Raji (cell line): Measurements from ENCODE around the gene CKS1B.

Experiments
- POLR2A ChIP-seq: IDR thresholded peaks from 2 replicates; pipeline ENCODE4 v1.6.1; 2011; ENCODE audit warnings: low read depth, low read length, control low read depth; ENCODE audit not compliant: insufficient read depth

The CKS1B gene

DNA sequence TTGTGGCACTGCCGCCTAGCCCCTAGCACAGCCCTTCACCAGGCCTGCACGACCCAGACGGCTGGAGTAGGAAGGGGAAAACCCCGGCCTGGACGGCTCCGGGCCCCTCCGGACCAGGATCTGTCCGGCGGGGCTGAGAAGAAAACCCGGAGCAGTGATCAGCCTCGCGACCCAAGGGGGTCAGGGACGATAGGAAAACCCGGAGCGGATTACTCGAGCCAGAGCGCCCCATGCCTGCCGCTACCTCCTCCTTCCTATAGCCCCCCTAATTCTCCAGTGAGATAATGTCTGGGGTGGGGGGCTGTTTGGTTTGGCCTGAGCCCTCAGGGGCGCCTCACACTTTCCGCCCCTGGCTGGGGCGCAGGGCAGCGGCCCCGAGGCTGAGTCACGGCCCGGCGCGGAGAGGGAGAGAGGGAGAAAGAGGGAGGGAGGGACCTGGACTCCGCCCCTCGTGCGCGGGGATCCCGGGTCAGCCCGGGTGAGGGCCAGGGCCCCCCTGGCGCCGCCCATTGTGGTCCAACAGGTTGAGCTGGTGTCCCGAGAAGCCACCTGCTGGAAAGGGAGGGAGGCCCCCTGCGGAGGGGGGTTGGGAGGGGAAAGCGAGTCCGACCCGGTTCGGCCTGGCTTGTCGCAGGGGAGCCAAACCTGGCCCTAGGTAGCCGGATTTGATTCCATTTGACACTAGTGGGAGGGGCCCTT, 26.4 kb downstream of the CKS1B start:
- peak; percentile 56 for TF ChIP-seq POLR2A

GRCh38 chr1:155001425-155001674, 26.9 kb downstream of the CKS1B start:
- no peak for TF ChIP-seq POLR2A

- TF ChIP-seq POLR2A, result peak; percentile 12; the same call in 1 of the 2 replicates
Observed at GRCh38 chr1:155001675-155002463, 27.4 kb downstream of the CKS1B start.

DNA sequence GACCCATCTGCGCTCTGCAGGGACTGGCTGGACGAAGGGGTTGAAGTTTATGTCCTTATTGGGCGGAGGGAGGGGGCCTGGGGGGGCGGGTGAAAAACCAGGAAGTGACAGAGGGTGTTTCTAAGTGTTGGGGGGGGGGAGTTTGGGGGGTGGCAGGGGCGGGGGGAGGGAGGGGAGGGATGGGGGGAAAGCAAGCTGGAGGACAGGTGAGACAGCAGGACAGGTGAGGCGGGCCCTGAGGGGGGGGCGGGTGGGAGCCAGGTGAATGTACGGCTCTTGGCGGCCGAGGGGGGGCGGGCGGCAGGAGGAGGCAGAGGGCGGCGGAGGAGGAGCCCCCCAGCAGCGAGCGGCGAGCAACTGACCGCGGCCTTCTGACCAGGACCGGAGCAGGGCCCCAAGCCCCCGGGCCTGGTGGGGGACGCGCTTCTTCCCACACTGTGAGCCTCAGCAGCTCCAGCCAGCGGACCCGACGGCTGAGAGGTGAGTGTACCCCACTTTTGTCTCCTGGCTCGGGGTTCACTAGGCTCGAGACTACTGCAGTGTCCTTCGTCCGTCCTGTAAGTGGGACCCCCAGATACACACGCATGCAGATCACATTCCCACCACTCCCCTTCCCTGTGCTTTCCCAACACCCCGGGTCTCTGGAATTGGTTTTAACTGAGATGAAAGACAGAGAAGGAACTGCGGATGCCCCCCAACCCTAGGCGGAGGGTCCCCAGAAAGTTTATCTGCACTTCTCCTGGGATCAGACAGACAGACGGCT, 28.2 kb downstream of the CKS1B start, which contains the start of gene ZBTB7B:
Gene ZBTB7B, plus strand, starts transcription at position 339 of the 763 bp plus-strand sequence. CDS start 11,859 bp downstream, outside the sequence.
- no peak for TF ChIP-seq POLR2A

DNA sequence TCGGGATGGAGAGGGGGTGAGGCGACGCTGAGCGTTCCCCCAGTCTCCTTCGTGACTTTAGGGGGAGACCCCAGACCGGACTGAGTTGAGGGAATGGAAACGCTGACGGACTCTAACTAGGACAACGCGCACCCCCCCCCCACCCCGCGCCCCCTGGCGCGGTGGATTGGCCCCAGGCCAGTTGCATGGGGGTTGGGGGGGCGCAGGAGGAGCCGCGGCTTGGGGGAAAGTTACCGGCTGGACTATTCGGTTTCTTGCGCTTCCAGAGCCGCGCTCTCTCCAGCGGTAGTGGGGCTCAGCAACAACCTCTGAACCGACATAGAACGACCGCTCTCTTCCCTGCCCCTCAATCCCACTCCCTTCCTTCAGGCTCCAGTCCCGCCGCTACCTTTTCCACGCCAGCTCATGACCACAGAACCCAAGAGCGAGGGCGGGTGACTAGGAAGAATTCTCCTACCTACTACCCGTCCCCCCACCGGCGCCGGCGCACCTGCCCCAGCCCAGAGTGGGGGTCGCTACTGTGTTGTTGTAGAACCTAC, 28.8 kb downstream of the CKS1B start:
- TF ChIP-seq POLR2A, result 0 out of 2 replicates have a peak, but pooled peaks have one; percentile 18

- TF ChIP-seq POLR2A, result 0 out of 2 replicates have a peak, but pooled peaks have one; percentile 4
Observed at GRCh38 chr1:155003766-155004351, 29.4 kb downstream of the CKS1B start.

GRCh38 chr1:155004352-155005075, 30.0 kb downstream of the CKS1B start:
- no peak for TF ChIP-seq POLR2A

- TF ChIP-seq POLR2A, result no peak
Observed at GRCh38 chr1:155005076-155006011, 30.9 kb downstream of the CKS1B start.

DNA sequence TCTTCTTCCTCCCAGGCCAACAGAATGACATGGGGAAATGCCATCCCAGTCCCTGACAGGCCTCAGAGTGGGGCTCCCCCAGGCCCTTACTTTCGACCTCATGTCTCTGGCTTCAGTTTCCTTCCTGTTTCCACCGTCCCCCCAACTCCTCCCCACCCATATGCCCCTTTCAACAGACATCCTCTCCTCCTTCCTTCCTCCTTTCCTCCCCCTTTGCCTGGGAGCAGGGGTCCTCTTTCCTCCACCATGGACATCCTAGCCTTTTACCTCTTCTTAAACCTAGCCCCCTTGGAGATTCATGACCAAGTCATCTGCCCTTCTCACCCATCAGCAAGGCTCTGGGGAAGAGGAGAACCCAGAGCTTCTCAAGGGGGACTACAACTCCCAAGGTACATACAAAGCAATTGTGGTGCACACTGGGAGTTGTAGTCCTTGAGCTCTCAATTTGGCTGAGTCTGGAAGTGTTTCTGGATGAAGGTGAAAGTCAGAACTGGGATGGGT, 32.2 kb downstream of the CKS1B start:
- TF ChIP-seq POLR2A, result no peak

DNA sequence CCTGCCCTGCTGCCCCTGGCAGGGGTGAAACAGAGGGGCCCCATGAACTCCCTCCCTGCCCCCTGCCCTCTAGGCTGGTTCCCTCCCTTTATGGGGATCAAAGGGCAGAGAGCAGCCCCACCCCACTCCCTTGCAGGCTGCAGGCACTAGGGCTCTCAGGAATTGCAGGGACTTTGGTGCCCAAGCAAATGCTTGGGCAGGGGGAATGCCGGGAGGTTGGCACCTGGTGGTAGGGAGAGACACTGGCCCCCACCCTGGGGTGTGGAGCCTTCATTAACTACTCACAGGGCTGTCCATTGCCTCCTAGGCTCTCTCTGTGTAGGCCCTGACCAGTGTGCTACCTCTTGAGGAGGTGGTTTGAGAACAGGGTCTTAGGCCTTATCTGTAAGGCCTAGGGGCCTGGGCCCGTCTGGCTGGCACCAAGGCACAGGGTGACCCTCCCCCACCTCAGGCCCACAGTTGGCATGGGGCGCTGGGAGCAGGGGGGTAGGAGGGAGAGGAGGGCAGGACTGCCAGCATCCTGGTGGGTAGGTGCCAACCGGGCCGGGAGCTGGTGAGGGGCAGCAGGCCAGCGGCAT, 32.9 kb downstream of the CKS1B start:
- TF ChIP-seq POLR2A, result no peak

DNA sequence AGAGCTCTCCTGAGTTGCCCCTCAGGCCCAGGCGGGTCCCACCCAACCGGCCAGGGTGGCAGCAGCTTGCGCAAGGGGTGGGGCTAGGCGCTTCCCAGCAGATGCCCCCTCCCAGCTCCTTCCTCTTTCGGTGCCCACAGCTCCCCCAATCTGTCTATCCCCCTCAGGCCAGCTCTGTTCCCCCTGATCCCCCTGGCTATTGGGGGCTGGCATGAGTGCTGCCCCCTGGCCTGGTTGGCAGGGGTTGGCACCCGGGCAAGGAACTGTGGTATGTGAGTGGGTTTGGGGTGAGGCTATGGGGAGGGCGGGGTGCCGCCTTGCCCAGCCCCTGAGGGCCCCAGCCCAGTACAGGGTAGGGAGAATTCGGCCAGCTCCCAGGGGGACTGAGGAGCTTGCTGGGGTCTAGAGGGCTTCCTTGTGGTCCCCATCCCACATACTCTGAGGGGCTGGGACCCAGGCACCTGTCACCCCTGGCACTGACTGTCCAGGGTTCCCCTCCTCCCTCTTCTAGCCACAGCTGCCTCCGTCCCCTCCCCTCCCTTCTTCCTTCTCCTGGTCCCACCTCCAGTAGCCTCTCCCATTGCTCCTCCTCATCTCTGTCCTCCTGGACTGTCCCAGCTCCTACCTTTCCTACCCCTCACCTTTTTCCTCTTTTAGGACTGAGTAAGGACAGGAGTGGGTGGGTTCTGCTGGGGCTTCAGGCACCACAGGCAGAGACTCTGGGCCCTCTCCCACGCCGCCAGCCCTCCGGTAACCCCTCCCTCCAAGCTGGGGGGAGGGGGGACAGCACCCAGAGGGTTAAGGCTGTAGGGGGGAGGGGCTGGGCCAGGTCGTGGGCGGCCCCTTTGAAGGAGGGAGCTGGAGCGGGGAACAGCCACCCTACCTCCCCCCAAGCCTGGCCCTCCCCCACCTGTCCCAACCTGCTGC, 33.8 kb downstream of the CKS1B start:
- TF ChIP-seq POLR2A, result no peak

GRCh38 chr1:155009221-155009711, 34.8 kb downstream of the CKS1B start:
- no peak for TF ChIP-seq POLR2A
